ENCODE results near the gene BICD2. TPM values are rescaled to one million over a fixed set of nuclear protein-coding genes. Genes with fewer than 3 reads are reported as not detected.

The BICD2 gene
- total and polyA plus RNA-seq, 2 of the 8 experiments (the other 6 are each of a cell fraction or from before 2014, with no cell fraction given), result 6.6 to 22.8 TPM

- DNase-seq (ENCODE audit: low read depth in 1 of 2, low spot score in 2 of 2) (peak in 1 of 2 experiments; percentile 39), FAIRE-seq (no peak)
- H2BK15ac ChIP-seq (ENCODE audit: low read length), result no peak overlapping the region
- no peak overlapping the region for H3K27ac ChIP-seq (ENCODE audit: low read depth, low read length)
- H3K9ac ChIP-seq (replicated peaks in 1 of 4; ENCODE audit: extremely low read depth in 1 of 4, low read depth in 3 of 4, low read length in 3 of 4), result no peak overlapping the region
- CTCF ChIA-PET (ENCODE audit: partially characterized antibody), result interaction anchor here (0.7 to 11.5 kb wide), 16 partner anchors 9 to 138 kb away, joined by 3 to 142 read pairs (median 4); partner anchors contain the start of gene BICD2
- H2AK5ac ChIP-seq (ENCODE audit: low read depth, low read length), result no peak overlapping the region
- H3K4me1 ChIP-seq (replicated peaks in 1 of 4; ENCODE audit: control insufficient read depth in 3 of 4, insufficient read depth in 4 of 4, low read length in 3 of 4), result peaks cover 0 to 1% (median 0%) of the 10 kb centered on the region in 4 experiments; a peak in 1 of 7 replicates
- no peak overlapping the region for H2BK12ac ChIP-seq (ENCODE audit: low read depth, low read length)
- H3K4me2 ChIP-seq (ENCODE audit: insufficient read depth in 1 of 2, low read depth in 2 of 2, low read length in 2 of 2), result no peak overlapping the region
- peaks cover 0 to 4% (median under 1%) of the 10 kb centered on the region in 4 experiments; a peak in 1 of 8 replicates for H3K36me3 ChIP-seq (ENCODE audit: control insufficient read depth in 2 of 4, insufficient read depth in 4 of 4, low read length in 3 of 4)
- no peak overlapping the region for H2AFZ ChIP-seq (ENCODE audit: low read length)
- no peak overlapping the region for H3K56ac ChIP-seq (replicated peaks; ENCODE audit: insufficient read length, low read depth, low read length)
- H4K8ac ChIP-seq (ENCODE audit: extremely low read depth, insufficient read depth, low read length), result peak overlapping the region; percentile 59; the same call in 1 of the 2 replicates
- H3K4me3 ChIP-seq (ENCODE audit: extremely low read depth in 1 of 4, insufficient read depth in 2 of 4, low read depth in 3 of 4, low read length in 4 of 4), result no peak overlapping the region
- peaks cover 20 to 28% of the 10 kb centered on the region in 2 experiments for H4K20me1 ChIP-seq (replicated peaks in 1 of 2; ENCODE audit: control insufficient read depth in 1 of 2, insufficient read depth in 2 of 2, low read length in 2 of 2)
- no peaks in the 10 kb centered on the region for H3K27me3 ChIP-seq (replicated peaks in 1 of 4; ENCODE audit: control insufficient read depth in 3 of 4, extremely low read depth in 1 of 4, insufficient read depth in 3 of 4, low read length in 3 of 4)
- no peak overlapping the region for H2BK20ac ChIP-seq (ENCODE audit: low read length)
- 89% methylated on average over 22 of the region's 22 CpGs; no CpG with 5 or more reads in 1 of the 2 experiments for WGBS, 2 experiments (ENCODE audit: extremely low coverage in 1 of 2, insufficient coverage in 1 of 2, insufficient read length in 1 of 2, insufficient replicate concordance in 2 of 2, low coverage in 1 of 2, low lambda C conversion rate in 2 of 2, missing lambda C conversion rate in 1 of 2)
- no peak overlapping the region for H3K18ac ChIP-seq (ENCODE audit: extremely low read depth, low read length)
- H4K5ac ChIP-seq (ENCODE audit: insufficient read length, low read depth, low read length), result no peak overlapping the region
- H3K14ac ChIP-seq (ENCODE audit: insufficient read length), result no peak overlapping the region
- peaks cover 0 to 28% of the 10 kb centered on the region in 2 experiments; a peak in 2 of 4 replicates for H3K79me2 ChIP-seq (ENCODE audit: control insufficient read depth in 1 of 2, insufficient read depth in 2 of 2, low read length in 2 of 2)
- no peak overlapping the region for H2BK120ac ChIP-seq (replicated peaks; ENCODE audit: low read depth, low read length)
- POLR2A ChIA-PET (ENCODE audit: partially characterized antibody), result no interaction called here
- no peaks in the 10 kb centered on the region for H3K23me2 ChIP-seq (ENCODE audit: low read depth, low read length)
- H3K23ac ChIP-seq (ENCODE audit: insufficient read length), result no peak overlapping the region
- no peak overlapping the region for H3K4ac ChIP-seq (replicated peaks; ENCODE audit: insufficient read length, low read depth, low read length)
- no peaks in the 10 kb centered on the region for H3K9me3 ChIP-seq (ENCODE audit: insufficient read depth in 2 of 2, low read depth in 1 of 2, low read length in 1 of 2)
- peaks cover 8% of the 10 kb centered on the region for H3K79me1 ChIP-seq (ENCODE audit: low read depth, low read length)
- no peak overlapping the region for H2BK5ac ChIP-seq (ENCODE audit: low read depth, low read length)
- H4K91ac ChIP-seq (replicated peaks; ENCODE audit: insufficient read length, low read length), result peak overlapping the region; percentile 39
- TF ChIP-seq RXRA (IDR thresholded peaks at IDR 0.05; ENCODE audit: insufficient read depth, low read depth, low read length), result no peak
- TF ChIP-seq CEBPB (IDR thresholded peaks at IDR 0.05; ENCODE audit: low read depth, low read length), result peak; percentile 81
- no peak for TF ChIP-seq HDAC2 (IDR thresholded peaks at IDR 0.05; ENCODE audit: borderline replicate concordance in 1 of 2, low read depth in 2 of 2, low read length in 2 of 2)
- TF ChIP-seq CBX8 (IDR thresholded peaks at IDR 0.05; ENCODE audit: borderline replicate concordance, low read depth, low read length), result no peak
- TF ChIP-seq BACH1 (IDR thresholded peaks at IDR 0.05; ENCODE audit: low read length), result no peak
- TF ChIP-seq, protein P1, sequence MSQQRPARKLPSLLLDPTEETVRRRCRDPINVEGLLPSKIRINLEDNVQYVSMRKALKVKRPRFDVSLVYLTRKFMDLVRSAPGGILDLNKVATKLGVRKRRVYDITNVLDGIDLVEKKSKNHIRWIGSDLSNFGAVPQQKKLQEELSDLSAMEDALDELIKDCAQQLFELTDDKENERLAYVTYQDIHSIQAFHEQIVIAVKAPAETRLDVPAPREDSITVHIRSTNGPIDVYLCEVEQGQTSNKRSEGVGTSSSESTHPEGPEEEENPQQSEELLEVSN (IDR thresholded peaks at IDR 0.05), result no peak
- no peak for TF ChIP-seq TBP (IDR thresholded peaks at IDR 0.05; ENCODE audit: low read depth, low read length)
- TF ChIP-seq JUN (IDR thresholded peaks at IDR 0.05; ENCODE audit: low read depth, low read length), result no peak
- no peak for TF ChIP-seq PHF8 (conservative IDR thresholded peaks at IDR 0.05; ENCODE audit: low read depth, low read length)
- no peak for TF ChIP-seq TAF7 (optimal IDR thresholded peaks at IDR 0.05; ENCODE audit: borderline replicate concordance, low read depth, low read length)
Measured at GRCh38 chr9:92728831-92729734, 35.5 kb downstream of the BICD2 start.

Data from H1 (cell line).